Mesothelial cell of epicardium (in vitro differentiated cells): Measurements from ENCODE around the gene TESK2. TPM values are rescaled to one million over a fixed set of nuclear protein-coding genes. Genes with fewer than 3 reads are reported as not detected.

Source experiments
- DNase-seq, 2 experiments: peaks; one replicate each; pipeline ENCODE4 v3.0.0; 2021; ENCODE audit warnings: low spot score in 2 of 2; ENCODE audit not compliant: unreplicated experiment in 2 of 2
- H3K27ac Mint-ChIP-seq: 2 replicates; pipeline ENCODE4 v1.8.0; 2021; ENCODE audit warnings: mixed read lengths
- H3K27me3 Mint-ChIP-seq: 2 replicates; pipeline ENCODE4 v1.8.0; 2021; ENCODE audit warnings: low read depth, mixed read lengths
- H3K36me3 Mint-ChIP-seq: 2 replicates; pipeline ENCODE4 v1.8.0; 2021; ENCODE audit warnings: mixed read lengths
- H3K4me1 Mint-ChIP-seq: 2 replicates; pipeline ENCODE4 v1.8.0; 2021; ENCODE audit warnings: mixed read lengths
- H3K4me3 Mint-ChIP-seq: 2 replicates; pipeline ENCODE4 v1.8.0; 2021; ENCODE audit warnings: mild to moderate bottlenecking, moderate library complexity, mixed read lengths
- H3K9me3 Mint-ChIP-seq: 2 replicates; pipeline ENCODE4 v1.8.0; 2021; ENCODE audit warnings: mixed read lengths
- CTCF ChIP-seq: fragments of 200-600 bp; sonication (generic); IDR thresholded peaks from one replicate; pipeline ENCODE4 v1.5.0; 2021; ENCODE audit warnings: antibody characterized with exemption; ENCODE audit not compliant: unreplicated experiment
- total RNA-seq: library from RNA; stranded (reverse); gene quantifications from 3 replicates; pipeline ENCODE4 v1.2.1, GENCODE V29; 2021

The TESK2 gene
- total RNA-seq, 1 donor from 2014 or later = 4.3 TPM

GRCh38 chr1:45510972-45511527 lies 20.1 kb upstream of the TESK2 start:
- peaks cover 33% of the 10 kb centered on the region for H3K36me3 Mint-ChIP-seq
- peaks cover 2% of the 10 kb centered on the region for H3K4me1 Mint-ChIP-seq
- no peak for DNase-seq
- H3K27me3 Mint-ChIP-seq = no peaks in the 10 kb centered on the region
- TF ChIP-seq CTCF = no peak
- H3K4me3 Mint-ChIP-seq = no peak overlapping the region
- H3K9me3 Mint-ChIP-seq = no peaks in the 10 kb centered on the region
- peak overlapping the region; percentile 14 for H3K27ac Mint-ChIP-seq

DNA sequence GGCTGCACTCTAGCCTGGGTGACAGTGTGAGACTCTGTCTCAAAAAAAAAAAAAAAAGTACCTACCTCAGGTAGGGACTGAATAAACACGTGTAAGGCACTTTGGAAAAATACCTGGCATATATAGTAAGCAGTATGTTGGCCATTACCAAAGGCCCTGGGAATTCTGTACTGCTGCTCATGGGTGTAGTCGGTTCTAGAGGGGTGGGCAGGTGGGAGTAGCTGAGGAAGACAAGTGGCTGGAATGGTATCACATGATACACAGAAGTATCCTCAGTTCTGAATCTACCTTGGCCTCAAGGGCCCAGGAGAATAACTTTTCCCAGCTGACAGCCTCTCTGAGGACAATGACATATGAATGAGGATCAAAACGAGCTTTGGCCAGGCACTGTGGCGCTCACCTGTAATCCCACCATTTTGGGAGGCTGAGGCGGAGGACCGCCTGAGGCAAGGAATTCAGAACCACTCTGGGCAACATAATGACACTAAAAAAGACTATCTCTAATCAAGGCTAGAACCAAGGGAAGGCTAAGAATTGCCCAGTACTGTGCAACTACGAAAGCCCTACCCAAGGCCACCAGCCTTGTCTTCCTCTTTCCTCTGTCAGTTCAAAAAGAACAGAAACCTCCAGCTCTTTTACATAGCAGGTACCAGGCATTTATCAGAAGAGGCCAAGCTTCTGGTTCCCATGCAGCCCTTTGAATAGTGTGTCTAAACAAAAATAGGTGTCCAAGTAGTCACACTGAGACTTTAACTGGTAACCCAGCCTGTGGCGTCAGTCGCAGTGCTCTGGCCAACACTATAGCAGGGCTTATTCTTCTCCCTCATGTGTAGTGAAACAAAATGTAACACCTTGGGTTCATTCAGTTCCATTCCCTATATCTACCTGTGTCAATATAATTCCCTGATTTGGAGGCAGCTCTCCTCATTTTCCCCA lies 19.3 kb upstream of the TESK2 start:
- no peak for DNase-seq
- Mint-ChIP-seq H3K36me3 (peaks cover 27% of the 10 kb centered on the region), H3K27ac (no peak overlapping the region), H3K9me3 (no peaks in the 10 kb centered on the region), H3K27me3 (no peaks in the 10 kb centered on the region), H3K4me1 (peaks cover 2% of the 10 kb centered on the region), H3K4me3 (no peak overlapping the region)
- no peak for TF ChIP-seq CTCF

- Mint-ChIP-seq H3K4me1 (peaks cover 2% of the 10 kb centered on the region), H3K9me3 (no peaks in the 10 kb centered on the region)
- no peak for DNase-seq
These were observed 17.6 kb upstream of the TESK2 start for GRCh38 chr1:45508295-45509151.

GRCh38 chr1:45507893-45508292 lies 16.9 kb upstream of the TESK2 start:
- Mint-ChIP-seq H3K4me1 (peaks cover 2% of the 10 kb centered on the region), H3K27ac (no peak overlapping the region), H3K4me3 (no peak overlapping the region), H3K9me3 (no peaks in the 10 kb centered on the region), H3K27me3 (no peaks in the 10 kb centered on the region), H3K36me3 (peaks cover 16% of the 10 kb centered on the region)
- DNase-seq = no peak
- no peak for TF ChIP-seq CTCF

More at GRCh38 chr1:45508295-45509151, 17.6 kb upstream of the TESK2 start:
- Mint-ChIP-seq H3K27me3 (no peaks in the 10 kb centered on the region), H3K27ac (no peak overlapping the region), H3K4me3 (no peak overlapping the region), H3K36me3 (peaks cover 16% of the 10 kb centered on the region)
- no peak for TF ChIP-seq CTCF

GRCh38 chr1:45507195-45507594 lies 16.2 kb upstream of the TESK2 start:
- no peaks in the 10 kb centered on the region for H3K27me3 Mint-ChIP-seq
- H3K4me1 Mint-ChIP-seq = peaks cover 2% of the 10 kb centered on the region
- no peak for TF ChIP-seq CTCF
- peaks cover 13% of the 10 kb centered on the region for H3K36me3 Mint-ChIP-seq
- DNase-seq = no peak
- no peak overlapping the region for H3K4me3 Mint-ChIP-seq
- H3K9me3 Mint-ChIP-seq = no peaks in the 10 kb centered on the region
- no peak overlapping the region for H3K27ac Mint-ChIP-seq
